Measurements from ENCODE around the gene FLCN. TPM values are rescaled to one million over a fixed set of nuclear protein-coding genes. Genes with fewer than 3 reads are reported as not detected.

The FLCN gene
- total and polyA plus RNA-seq, 2 of the 13 experiments (the other 11 are each of a cell fraction or from before 2014, with no cell fraction given): 16.6 to 24.9 TPM

- TF ChIP-seq EHMT2 (IDR thresholded peaks at IDR 0.05; ENCODE audit: borderline replicate concordance, low read depth, low read length) (no peak), HNF4G (IDR thresholded peaks at IDR 0.05; ENCODE audit: borderline replicate concordance, low read depth, low read length) (peak; percentile 25; the same call in 1 of the 2 replicates), HNF4G (CRISPR knock-in tag; IDR thresholded peaks at IDR 0.05; ENCODE audit: borderline replicate concordance, low read depth) (no peak), NR2F1 (CRISPR knock-in tag; IDR thresholded peaks at IDR 0.05) (no peak), ZNF678 (CRISPR knock-in tag; IDR thresholded peaks at IDR 0.05) (no peak), HNF4A (CRISPR knock-in tag; IDR thresholded peaks at IDR 0.05) (peak; percentile 38), ZNF12 (CRISPR knock-in tag; IDR thresholded peaks at IDR 0.05) (no peak), HOXA3 (CRISPR knock-in tag; IDR thresholded peaks at IDR 0.05) (0 out of 2 replicates have a peak, but pooled peaks have one; percentile 14), ONECUT2 (CRISPR knock-in tag; IDR thresholded peaks at IDR 0.05) (no peak), ZNF770 (CRISPR knock-in tag; IDR thresholded peaks at IDR 0.05) (peak; percentile 90), SIX1 (CRISPR knock-in tag; IDR thresholded peaks at IDR 0.05; ENCODE audit: borderline replicate concordance) (no peak), MTA1 (CRISPR knock-in tag; IDR thresholded peaks at IDR 0.05; ENCODE audit: borderline replicate concordance) (0 out of 2 replicates have a peak, but pooled peaks have one; percentile 33), KAT2B (IDR thresholded peaks at IDR 0.05; ENCODE audit: borderline replicate concordance, low read depth, low read length) (no peak), LRRFIP1 (CRISPR knock-in tag; conservative IDR thresholded peaks at IDR 0.05) (no peak), ZMYM3 (CRISPR knock-in tag; IDR thresholded peaks at IDR 0.05) (no peak), SOX6 (IDR thresholded peaks at IDR 0.05) (no peak), SOX6 (CRISPR knock-in tag; IDR thresholded peaks at IDR 0.05) (no peak), CCAR2 (optimal IDR thresholded peaks at IDR 0.05; ENCODE audit: low read depth, low read length) (no peak)
- TF ChIP-seq, protein P1, sequence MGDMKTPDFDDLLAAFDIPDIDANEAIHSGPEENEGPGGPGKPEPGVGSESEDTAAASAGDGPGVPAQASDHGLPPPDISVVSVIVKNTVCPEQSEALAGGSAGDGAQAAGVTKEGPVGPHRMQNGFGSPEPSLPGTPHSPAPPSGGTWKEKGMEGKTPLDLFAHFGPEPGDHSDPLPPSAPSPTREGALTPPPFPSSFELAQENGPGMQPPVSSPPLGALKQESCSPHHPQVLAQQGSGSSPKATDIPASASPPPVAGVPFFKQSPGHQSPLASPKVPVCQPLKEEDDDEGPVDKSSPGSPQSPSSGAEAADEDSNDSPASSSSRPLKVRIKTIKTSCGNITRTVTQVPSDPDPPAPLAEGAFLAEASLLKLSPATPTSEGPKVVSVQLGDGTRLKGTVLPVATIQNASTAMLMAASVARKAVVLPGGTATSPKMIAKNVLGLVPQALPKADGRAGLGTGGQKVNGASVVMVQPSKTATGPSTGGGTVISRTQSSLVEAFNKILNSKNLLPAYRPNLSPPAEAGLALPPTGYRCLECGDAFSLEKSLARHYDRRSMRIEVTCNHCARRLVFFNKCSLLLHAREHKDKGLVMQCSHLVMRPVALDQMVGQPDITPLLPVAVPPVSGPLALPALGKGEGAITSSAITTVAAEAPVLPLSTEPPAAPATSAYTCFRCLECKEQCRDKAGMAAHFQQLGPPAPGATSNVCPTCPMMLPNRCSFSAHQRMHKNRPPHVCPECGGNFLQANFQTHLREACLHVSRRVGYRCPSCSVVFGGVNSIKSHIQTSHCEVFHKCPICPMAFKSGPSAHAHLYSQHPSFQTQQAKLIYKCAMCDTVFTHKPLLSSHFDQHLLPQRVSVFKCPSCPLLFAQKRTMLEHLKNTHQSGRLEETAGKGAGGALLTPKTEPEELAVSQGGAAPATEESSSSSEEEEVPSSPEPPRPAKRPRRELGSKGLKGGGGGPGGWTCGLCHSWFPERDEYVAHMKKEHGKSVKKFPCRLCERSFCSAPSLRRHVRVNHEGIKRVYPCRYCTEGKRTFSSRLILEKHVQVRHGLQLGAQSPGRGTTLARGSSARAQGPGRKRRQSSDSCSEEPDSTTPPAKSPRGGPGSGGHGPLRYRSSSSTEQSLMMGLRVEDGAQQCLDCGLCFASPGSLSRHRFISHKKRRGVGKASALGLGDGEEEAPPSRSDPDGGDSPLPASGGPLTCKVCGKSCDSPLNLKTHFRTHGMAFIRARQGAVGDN (CRISPR knock-in tag; IDR thresholded peaks at IDR 0.05): peak; percentile 32; the same call in 1 of the 2 replicates
Measured at GRCh38 chr17:17231621-17232302, 5.2 kb downstream of the FLCN start (continued).
